Loucy (cell line): ENCODE results near the gene CHMP3.

Experiments used
- EZH2phosphoT487 ChIP-seq: fragments of 200-600 bp; IDR thresholded peaks from 2 replicates; pipeline ENCODE4 v1.6.1; 2018; ENCODE audit warnings: antibody characterized with exemption, mild to moderate bottlenecking, moderate library complexity, borderline replicate concordance
- TF ChIP-seq, protein P1 (sequence below): fragments of 200-600 bp; sonication (generic); conservative IDR thresholded peaks from 2 replicates; pipeline ENCODE4 v1.5.1; 2014; ENCODE audit warnings: mild to moderate bottlenecking, antibody characterized with exemption, low read length

GRCh38 chr2:86518481-86518880, 44.8 kb downstream of the CHMP3 start:
- TF ChIP-seq, protein P1, sequence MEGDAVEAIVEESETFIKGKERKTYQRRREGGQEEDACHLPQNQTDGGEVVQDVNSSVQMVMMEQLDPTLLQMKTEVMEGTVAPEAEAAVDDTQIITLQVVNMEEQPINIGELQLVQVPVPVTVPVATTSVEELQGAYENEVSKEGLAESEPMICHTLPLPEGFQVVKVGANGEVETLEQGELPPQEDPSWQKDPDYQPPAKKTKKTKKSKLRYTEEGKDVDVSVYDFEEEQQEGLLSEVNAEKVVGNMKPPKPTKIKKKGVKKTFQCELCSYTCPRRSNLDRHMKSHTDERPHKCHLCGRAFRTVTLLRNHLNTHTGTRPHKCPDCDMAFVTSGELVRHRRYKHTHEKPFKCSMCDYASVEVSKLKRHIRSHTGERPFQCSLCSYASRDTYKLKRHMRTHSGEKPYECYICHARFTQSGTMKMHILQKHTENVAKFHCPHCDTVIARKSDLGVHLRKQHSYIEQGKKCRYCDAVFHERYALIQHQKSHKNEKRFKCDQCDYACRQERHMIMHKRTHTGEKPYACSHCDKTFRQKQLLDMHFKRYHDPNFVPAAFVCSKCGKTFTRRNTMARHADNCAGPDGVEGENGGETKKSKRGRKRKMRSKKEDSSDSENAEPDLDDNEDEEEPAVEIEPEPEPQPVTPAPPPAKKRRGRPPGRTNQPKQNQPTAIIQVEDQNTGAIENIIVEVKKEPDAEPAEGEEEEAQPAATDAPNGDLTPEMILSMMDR, result peak; percentile 69
- TF ChIP-seq EZH2phosphoT487, result no peak
